GM23338 (cell line): ENCODE data around the gene IQSEC3.

Experiments used
- CREB1 ChIP-seq: fragments of 250-450 bp; sonication (Bioruptor Pico); IDR thresholded peaks from 2 replicates; pipeline ENCODE4 v1.5.0; 2020; ENCODE audit warnings: low read depth, mild to moderate bottlenecking, moderate library complexity
- EZH2phosphoT487 ChIP-seq: fragments of 200-600 bp; sonication (generic); IDR thresholded peaks from one replicate; pipeline ENCODE4 v1.8.1; 2018; ENCODE audit warnings: antibody characterized with exemption; ENCODE audit not compliant: unreplicated experiment
- NANOG ChIP-seq: IDR thresholded peaks from 2 replicates; pipeline ENCODE4 v1.6.1; 2016; ENCODE audit warnings: antibody characterized with exemption, borderline replicate concordance
- POLR2AphosphoS5 ChIP-seq: IDR thresholded peaks from 2 replicates; pipeline ENCODE4 v1.6.1; 2016; ENCODE audit warnings: antibody characterized with exemption, low read depth
- ZNF114 ChIP-seq: fragments of 250-450 bp; sonication (Bioruptor Pico); IDR thresholded peaks from 2 replicates; pipeline ENCODE4 v1.5.0; 2020; ENCODE audit warnings: mild to moderate bottlenecking, moderate library complexity
- ZNF331 ChIP-seq: fragments of 250-450 bp; sonication (Bioruptor Pico); IDR thresholded peaks from 2 replicates; pipeline ENCODE4 v1.5.0; 2020; ENCODE audit warnings: low read depth, mild to moderate bottlenecking, moderate library complexity
- TF ChIP-seq, protein P1 (sequence below), 2 experiments: fragments of 200-600 bp in 1 of 2; sonication (generic) in 1 of 2; conservative IDR thresholded peaks; 2 replicates each; pipeline versions ENCODE4 v1.5.1 to v1.6.1; 2016 to 2017; ENCODE audit warnings: antibody characterized with exemption in 2 of 2, low read depth in 2 of 2, mild to moderate bottlenecking in 2 of 2, moderate library complexity in 1 of 2

DNA sequence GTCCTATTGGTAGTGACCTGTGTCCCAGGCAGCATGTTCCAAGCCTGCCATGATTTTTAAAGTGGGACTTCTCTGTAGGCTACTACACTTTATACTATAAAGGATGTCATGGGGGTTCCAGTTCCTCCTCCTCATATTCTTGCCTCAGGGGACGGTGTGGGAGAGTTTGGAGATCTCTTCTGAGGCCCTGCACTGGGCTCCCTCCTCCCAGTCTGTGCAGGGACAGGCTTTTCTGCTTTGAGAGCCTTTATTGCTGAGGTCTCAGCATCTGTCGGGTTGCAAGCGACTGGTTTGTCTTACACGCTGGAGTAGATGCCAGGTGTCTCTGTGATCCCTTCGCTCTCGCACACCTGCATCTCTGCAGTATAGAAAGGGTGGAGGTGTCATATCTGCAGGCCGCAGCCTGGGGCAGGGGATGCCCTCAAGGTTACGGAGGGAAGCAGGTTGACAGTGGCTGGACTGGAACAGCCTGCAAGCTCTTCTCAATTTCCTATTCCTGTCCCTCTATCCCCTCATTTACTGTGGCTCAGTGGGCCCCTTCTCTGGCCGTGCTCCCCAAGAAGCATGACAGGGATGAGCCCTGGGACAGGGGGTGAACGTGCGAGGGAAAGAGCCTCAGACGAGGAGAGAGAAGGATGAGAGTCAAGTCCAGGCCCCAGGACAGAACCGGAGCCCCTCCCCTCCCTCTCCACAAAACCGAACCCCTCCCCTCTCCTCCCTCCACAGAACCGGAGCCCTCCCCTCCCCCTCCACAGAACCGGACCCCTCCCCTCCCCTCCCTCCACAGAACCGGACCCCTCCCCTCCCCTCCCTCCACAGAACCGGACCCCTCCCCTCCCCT is 96.1 kb downstream of the IQSEC3 start:
- TF ChIP-seq, protein P1, sequence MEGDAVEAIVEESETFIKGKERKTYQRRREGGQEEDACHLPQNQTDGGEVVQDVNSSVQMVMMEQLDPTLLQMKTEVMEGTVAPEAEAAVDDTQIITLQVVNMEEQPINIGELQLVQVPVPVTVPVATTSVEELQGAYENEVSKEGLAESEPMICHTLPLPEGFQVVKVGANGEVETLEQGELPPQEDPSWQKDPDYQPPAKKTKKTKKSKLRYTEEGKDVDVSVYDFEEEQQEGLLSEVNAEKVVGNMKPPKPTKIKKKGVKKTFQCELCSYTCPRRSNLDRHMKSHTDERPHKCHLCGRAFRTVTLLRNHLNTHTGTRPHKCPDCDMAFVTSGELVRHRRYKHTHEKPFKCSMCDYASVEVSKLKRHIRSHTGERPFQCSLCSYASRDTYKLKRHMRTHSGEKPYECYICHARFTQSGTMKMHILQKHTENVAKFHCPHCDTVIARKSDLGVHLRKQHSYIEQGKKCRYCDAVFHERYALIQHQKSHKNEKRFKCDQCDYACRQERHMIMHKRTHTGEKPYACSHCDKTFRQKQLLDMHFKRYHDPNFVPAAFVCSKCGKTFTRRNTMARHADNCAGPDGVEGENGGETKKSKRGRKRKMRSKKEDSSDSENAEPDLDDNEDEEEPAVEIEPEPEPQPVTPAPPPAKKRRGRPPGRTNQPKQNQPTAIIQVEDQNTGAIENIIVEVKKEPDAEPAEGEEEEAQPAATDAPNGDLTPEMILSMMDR (conservative IDR thresholded peaks at IDR 0.05; ENCODE audit: low read depth in 2 of 2), result no peak
- TF ChIP-seq NANOG (no peak), POLR2AphosphoS5 (no peak), EZH2phosphoT487 (no peak), ZNF331 (CRISPR knock-in tag) (no peak), ZNF114 (CRISPR knock-in tag) (no peak), CREB1 (CRISPR knock-in tag) (no peak)
